OCI-LY3 (cell line): ENCODE data around the gene LIN7C.

ENCODE experiments used
- CTCF ChIP-seq: fragments of 200-600, 300-600 bp; sonication (generic); IDR thresholded peaks from 2 replicates; pipeline ENCODE4 v1.5.1; 2014; ENCODE audit warnings: antibody characterized with exemption, low read length, low read depth
- EZH2phosphoT487 ChIP-seq: fragments of 200-600 bp; shearing (Covaris generic); IDR thresholded peaks from 2 replicates; pipeline ENCODE4 v1.6.1; 2018; ENCODE audit warnings: antibody characterized with exemption, mixed run types, low read depth

- TF ChIP-seq CTCF: no peak
- no peak for TF ChIP-seq EZH2phosphoT487
Observed at GRCh38 chr11:27520226-27520625, 13.7 kb upstream of the LIN7C start.
